GM21360 (cell line): Measurements from ENCODE around the gene BPIFA1.

Experiments used
- ATAC-seq: cut with Tn5 transposase; IDR thresholded peaks from one replicate; pipeline ENCODE4 v1.9.1; 2021; ENCODE audit warnings: mild to moderate bottlenecking, moderate library complexity; ENCODE audit not compliant: unreplicated experiment

BPIFA1 gene

GRCh38 chr20:33235696-33236095, at the start of gene BPIFA1:
Gene BPIFA1, plus strand, starts transcription at chr20:33235996. Its CDS starts 1,716 bp downstream, at chr20:33237712.
- ATAC-seq = no peak

- no peak for ATAC-seq
These were observed 48.3 kb upstream of the BPIFA1 start for GRCh38 chr20:33187491-33187890.

GRCh38 chr20:33188421-33188820, 47.4 kb upstream of the BPIFA1 start:
- ATAC-seq = no peak

GRCh38 chr20:33191484-33191883, 44.3 kb upstream of the BPIFA1 start:
- ATAC-seq = no peak

- no peak for ATAC-seq
These were observed 43.8 kb upstream of the BPIFA1 start for GRCh38 chr20:33191955-33192354.

GRCh38 chr20:33192912-33193501, 42.8 kb upstream of the BPIFA1 start:
- ATAC-seq = no peak

GRCh38 chr20:33199026-33199425, 36.8 kb upstream of the BPIFA1 start:
- ATAC-seq = no peak

GRCh38 chr20:33202451-33202850, 33.3 kb upstream of the BPIFA1 start:
- no peak for ATAC-seq

- no peak for ATAC-seq
These were observed 32.4 kb upstream of the BPIFA1 start for GRCh38 chr20:33203444-33203843.

GRCh38 chr20:33209789-33210188, 26.0 kb upstream of the BPIFA1 start:
- ATAC-seq = no peak

GRCh38 chr20:33210371-33210770, 25.4 kb upstream of the BPIFA1 start:
- no peak for ATAC-seq

GRCh38 chr20:33211817-33212424, 23.9 kb upstream of the BPIFA1 start:
- no peak for ATAC-seq

GRCh38 chr20:33217052-33217451, 18.7 kb upstream of the BPIFA1 start, which contains the start of gene BPIFA3:
Gene BPIFA3, plus strand, starts transcription at chr20:33217352. Its CDS starts 185 bp downstream, at chr20:33217537.
- ATAC-seq = no peak

GRCh38 chr20:33224399-33224798, 11.4 kb upstream of the BPIFA1 start:
- ATAC-seq = no peak

GRCh38 chr20:33229843-33230242, 6.0 kb upstream of the BPIFA1 start:
- no peak for ATAC-seq

- no peak for ATAC-seq
These were observed 4.6 kb upstream of the BPIFA1 start for GRCh38 chr20:33231237-33231636.

GRCh38 chr20:33232486-33233072, 3.2 kb upstream of the BPIFA1 start:
- ATAC-seq = no peak

- ATAC-seq = no peak
These were observed 2.5 kb upstream of the BPIFA1 start for GRCh38 chr20:33233129-33233774.

- ATAC-seq = no peak
These were observed 1.7 kb upstream of the BPIFA1 start for GRCh38 chr20:33234050-33234449.

GRCh38 chr20:33236351-33236750, 555 bp downstream of the BPIFA1 start:
- ATAC-seq = no peak

- no peak for ATAC-seq
These were observed 2.2 kb downstream of the BPIFA1 start for GRCh38 chr20:33237989-33238388.

- no peak for ATAC-seq
These were observed 3.6 kb downstream of the BPIFA1 start for GRCh38 chr20:33239418-33239817.
